MV-4-11 (cell line): ENCODE measurements around the gene ETV6.

ENCODE experiments used
- DNase-seq: peaks from one replicate; lab custom pipeline; 2025; lab: John Stamatoyannopoulos, UW

ETV6 gene

DNA sequence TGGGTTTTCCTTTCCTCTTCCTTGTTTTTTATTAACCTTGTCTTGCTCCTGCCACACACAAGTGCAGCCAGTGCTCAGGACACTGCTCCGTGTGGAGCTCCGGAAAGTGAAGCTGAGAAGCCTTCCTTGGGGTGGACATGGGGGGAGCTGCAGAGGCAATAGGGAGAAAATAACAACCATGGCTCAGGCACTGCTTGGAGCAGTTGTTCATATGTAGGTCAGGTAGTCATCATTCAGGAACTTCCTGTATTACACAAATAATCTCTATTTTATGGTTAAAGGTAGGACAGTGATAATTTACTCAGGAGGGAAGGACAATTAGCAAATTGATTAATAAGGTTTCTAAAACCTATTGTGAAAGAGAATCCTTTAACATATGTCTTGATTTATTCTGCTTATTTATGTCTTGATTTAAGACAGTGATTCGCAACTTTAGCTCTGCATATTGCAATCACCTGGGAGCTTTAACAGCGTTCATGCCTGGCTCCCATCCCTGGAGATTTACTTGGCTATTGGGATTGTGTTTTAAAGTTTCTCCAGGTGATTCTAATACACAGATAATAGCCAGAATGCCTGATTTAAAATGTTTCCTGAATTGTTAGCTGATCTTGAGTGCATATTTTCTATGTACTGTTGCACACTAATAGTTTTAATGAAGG lies 92.1 kb downstream of the ETV6 start:
- DNase-seq: no peak

- DNase-seq: peak; percentile 42
These were observed 94.2 kb downstream of the ETV6 start for GRCh38 chr12:11743423-11744409.

GRCh38 chr12:11744410-11744801 lies 94.9 kb downstream of the ETV6 start:
- no peak for DNase-seq

GRCh38 chr12:11745113-11745512 lies 95.6 kb downstream of the ETV6 start:
- no peak for DNase-seq

DNA sequence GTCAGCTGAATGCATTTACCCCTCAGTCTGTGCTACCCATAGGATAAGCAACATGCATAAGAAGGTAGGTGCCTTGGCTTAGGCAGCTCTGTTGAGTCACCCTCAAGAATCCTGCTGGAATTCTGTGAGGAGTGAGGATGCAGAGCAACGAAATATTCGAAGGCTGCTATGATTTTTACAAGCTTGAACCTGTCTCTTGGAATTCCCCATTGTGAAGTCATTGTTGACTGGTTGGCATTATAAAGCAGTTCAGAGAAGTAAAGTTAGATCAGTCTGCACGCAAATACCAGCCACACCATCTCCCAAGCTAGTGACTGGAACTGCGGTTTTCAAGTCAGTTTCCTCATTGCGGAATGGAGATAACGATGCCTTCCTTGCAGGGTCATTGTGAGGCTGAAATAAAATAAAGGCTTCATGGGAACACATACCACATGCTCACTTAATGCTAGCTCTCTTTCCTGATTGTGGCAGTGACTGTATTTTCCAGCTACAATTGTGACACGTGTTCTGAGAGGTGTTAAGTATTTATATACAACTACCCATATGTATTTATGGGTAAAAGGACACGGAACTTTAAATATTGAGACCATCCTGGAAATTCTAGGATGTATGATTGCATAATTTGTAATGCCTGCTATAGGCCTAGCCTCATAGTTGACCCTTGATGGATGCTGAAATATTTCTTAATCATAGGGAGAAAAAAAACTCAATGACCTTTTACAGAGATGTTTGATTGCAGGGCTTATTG lies 96.7 kb downstream of the ETV6 start:
- DNase-seq: peak; percentile 97

GRCh38 chr12:11746940-11747716 lies 97.7 kb downstream of the ETV6 start:
- no peak for DNase-seq

- no peak for DNase-seq
These were observed 98.5 kb downstream of the ETV6 start for GRCh38 chr12:11747969-11748368.

GRCh38 chr12:11748903-11749302 lies 99.4 kb downstream of the ETV6 start:
- DNase-seq: no peak

DNA sequence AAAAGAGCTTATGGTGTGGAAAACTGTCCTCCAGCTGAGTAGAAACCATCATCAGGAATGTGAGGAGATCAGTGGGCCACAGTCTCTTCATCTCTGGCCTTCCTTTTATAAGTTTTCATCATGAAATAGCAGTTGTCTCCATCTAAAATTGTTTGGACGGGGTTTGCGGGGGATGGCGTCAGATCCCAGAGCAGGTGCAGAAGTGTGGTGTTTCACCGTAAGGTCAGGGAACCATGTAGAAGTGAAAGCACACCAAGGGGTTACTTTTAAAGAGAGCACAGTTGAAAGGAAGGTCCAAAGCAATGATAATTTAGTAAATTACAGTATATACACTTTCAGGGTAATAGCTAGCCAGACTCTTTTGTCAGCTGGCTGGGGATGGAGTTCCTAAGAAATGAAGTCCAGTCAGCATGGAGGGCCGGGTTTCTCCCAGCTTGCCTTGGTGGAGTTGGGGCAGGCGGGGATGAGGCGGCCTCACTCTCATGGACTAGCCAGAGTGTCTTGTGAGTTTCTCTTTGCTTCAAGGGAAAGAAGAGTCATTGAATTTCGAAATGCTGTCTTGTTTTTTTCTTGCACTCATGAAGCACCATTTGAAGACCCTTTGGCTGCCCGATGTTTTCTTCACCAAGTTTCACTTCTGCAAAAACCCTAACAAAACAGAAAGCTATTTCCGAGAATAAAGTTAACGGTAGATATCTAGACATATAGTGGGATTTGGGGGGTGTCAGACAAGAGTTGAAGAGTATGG lies 100.6 kb downstream of the ETV6 start:
- peak; percentile 98 for DNase-seq

GRCh38 chr12:11752403-11753149 lies 103.1 kb downstream of the ETV6 start:
- DNase-seq: peak; percentile 60

GRCh38 chr12:11753150-11753499 lies 103.7 kb downstream of the ETV6 start:
- no peak for DNase-seq

DNA sequence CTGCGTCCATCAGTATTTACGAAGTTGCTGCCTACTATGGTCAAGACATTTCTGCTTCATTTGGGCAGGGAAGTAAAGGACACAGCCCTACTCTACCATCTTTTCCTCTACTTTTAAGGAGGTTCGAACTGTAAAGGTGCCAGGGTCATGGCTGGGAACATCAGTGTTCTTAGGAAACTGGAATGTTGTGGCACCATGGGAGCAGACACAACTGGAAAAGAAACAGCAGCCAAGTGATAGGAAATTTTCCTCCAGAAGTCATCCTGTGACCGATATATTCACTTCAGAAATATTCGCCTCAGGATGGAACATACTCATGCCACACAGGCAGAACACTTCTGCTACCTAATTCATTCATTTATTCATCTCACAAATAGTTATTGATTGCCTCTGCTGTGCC lies 104.4 kb downstream of the ETV6 start:
- DNase-seq: no peak

DNA sequence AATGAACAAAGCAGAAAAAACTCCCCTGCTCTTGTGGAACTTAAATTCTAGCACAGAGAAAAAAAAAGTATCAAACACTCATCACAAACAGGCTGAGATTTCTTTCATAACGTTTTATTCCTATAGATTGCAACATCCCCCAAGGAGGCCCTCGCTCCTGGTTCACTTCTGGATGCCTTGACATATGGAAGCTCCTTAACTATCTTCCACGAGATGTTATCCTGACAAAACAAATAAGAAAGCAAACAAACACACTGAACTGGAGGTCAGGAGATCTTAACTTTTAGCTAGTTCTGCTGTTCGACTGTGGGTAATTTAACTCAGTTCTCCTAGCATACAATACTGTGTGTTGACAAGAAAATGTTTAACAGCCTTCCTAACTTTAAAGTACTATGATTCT lies 104.8 kb downstream of the ETV6 start:
- no peak for DNase-seq

GRCh38 chr12:11755302-11755930 lies 105.9 kb downstream of the ETV6 start:
- DNase-seq: no peak

- no peak for DNase-seq
These were observed 106.5 kb downstream of the ETV6 start for GRCh38 chr12:11756022-11756421.

DNA sequence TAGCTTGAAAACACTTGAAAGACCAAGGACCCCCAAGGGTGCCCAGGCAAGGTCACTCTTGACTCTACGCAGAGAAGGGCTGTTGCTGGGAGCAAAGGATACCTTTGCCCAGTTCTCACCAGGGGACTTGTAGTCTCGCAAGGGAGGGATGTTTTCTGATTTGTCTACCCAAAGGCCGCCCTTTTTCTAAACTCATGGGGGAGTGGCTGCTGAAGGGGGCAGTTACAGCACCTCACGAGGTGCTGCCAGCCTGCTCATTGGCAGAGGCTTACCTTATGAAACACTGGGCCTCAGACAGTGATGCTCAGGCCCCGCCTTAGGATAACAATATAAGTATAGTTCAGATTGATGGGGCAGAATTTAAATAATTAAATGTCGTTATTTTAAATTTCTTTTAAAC lies 107.0 kb downstream of the ETV6 start:
- no peak for DNase-seq

GRCh38 chr12:11757095-11757494 lies 107.6 kb downstream of the ETV6 start:
- no peak for DNase-seq

GRCh38 chr12:11757531-11757930 lies 108.1 kb downstream of the ETV6 start:
- DNase-seq: no peak

DNA sequence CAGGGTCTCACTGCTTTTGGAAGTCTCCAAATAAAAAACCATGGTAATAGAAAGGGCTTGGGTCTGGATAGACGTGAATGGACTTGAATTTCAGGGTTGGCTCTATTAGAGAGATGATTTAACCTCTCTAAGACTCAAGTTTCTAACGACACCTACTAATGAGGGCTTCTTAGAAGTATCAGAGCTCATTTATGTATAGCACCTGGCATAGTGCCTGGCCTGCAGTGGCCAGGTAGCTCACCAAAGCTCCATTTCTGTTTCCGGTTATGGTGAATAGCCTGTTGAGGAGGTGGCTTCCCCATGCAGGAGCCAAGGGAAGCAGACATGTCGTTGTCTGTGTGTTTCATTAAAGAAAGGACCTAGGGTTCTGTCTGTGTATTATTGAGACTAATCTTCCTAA lies 108.6 kb downstream of the ETV6 start:
- no peak for DNase-seq
